Tibial artery (tissue), 4 donors: ENCODE results near the gene SPNS2.

Experiments
- DNase-seq, 2 donors: peaks; one replicate each; pipeline ENCODE4 v3.0.0-alpha.2; 2019
- H3K27ac ChIP-seq, 2 donors: fragments of 200-600 bp; sonication (generic) in 1 of 2; 1 replicate in 1 of 2; 2 replicates in 1 of 2; pipeline ENCODE4 v1.5.1; 2018 to 2019; ENCODE audit warnings: mild to moderate bottlenecking in 1 of 2
- H3K27me3 ChIP-seq, 2 donors: fragments of 200-600 bp; sonication (generic) in 1 of 2; one replicate each; pipeline versions ENCODE4 v1.5.1 to v1.6.0; 2016 to 2019
- H3K36me3 ChIP-seq, 3 donors: fragments of 200-600 bp; sonication (generic) in 2 of 3; one replicate each; pipeline ENCODE4 v1.5.1; 2016 to 2019; ENCODE audit warnings: mild to moderate bottlenecking in 2 of 3
- H3K4me1 ChIP-seq, 4 donors: fragments of 200-600 bp; sonication (generic) in 2 of 4; 1 replicate in 3 of 4; 2 replicates in 1 of 4; pipeline ENCODE4 v1.5.1; 2016 to 2019
- H3K4me3 ChIP-seq, 2 donors: fragments of 200-600 bp; sonication (generic) in 1 of 2; 1 replicate in 1 of 2; 2 replicates in 1 of 2; pipeline ENCODE4 v1.5.1; 2018 to 2019; ENCODE audit warnings: mild to moderate bottlenecking in 2 of 2
- H3K9me3 ChIP-seq, 3 donors: fragments of 200-600 bp; sonication (generic) in 1 of 3; one replicate each; pipeline ENCODE4 v1.5.1; 2016 to 2019
- CTCF ChIP-seq, 2 experiments: fragments of 200-600 bp in 1 of 2; fragments of 450-650 bp in 1 of 2; IDR thresholded peaks; one replicate each; pipeline ENCODE4 v1.5.1; 2017 to 2019; ENCODE audit warnings: antibody characterized with exemption in 2 of 2, mild to moderate bottlenecking in 1 of 2, moderate library complexity in 1 of 2
- intact Hi-C: fragments of 100-400 bp; cut with DNase I; formaldehyde crosslinking; loops from one replicate; pipeline ENCODE4 v1.15.0; 2023; ENCODE audit warnings: low total_unique reads

Gene SPNS2

GRCh38 chr17:4520894-4521600 is 22.4 kb downstream of the SPNS2 start:
- intact Hi-C loops: no loop called here
- Histone ChIP-seq H3K27me3 (no peaks in the 10 kb centered on the region), H3K9me3 (no peaks in the 10 kb centered on the region), H3K36me3 (no peaks in the 10 kb centered on the region), H3K4me1 (peaks cover 0 to 15% (median 0%) of the 10 kb centered on the region in 4 donors), H3K4me3 (no peak overlapping the region), H3K27ac (no peak overlapping the region)
- no peak for TF ChIP-seq CTCF (IDR thresholded peaks at IDR 0.05)
- no peak for DNase-seq

- Histone ChIP-seq H3K9me3 (no peaks in the 10 kb centered on the region), H3K27me3 (no peaks in the 10 kb centered on the region), H3K4me3 (no peak overlapping the region), H3K36me3 (no peaks in the 10 kb centered on the region), H3K27ac (no peak overlapping the region), H3K4me1 (peaks cover 0 to 22% (median 12%) of the 10 kb centered on the region in 4 donors)
- intact Hi-C loops: no loop called here
- DNase-seq: no peak
- no peak for TF ChIP-seq CTCF (IDR thresholded peaks at IDR 0.05)
Observed at GRCh38 chr17:4522661-4523060, 24.0 kb downstream of the SPNS2 start.

- no peak for TF ChIP-seq CTCF (IDR thresholded peaks at IDR 0.05)
- H3K4me1 ChIP-seq: peaks cover 0 to 22% (median 12%) of the 10 kb centered on the region in 4 donors
- intact Hi-C loops: no loop called here
- H3K27me3 ChIP-seq: no peaks in the 10 kb centered on the region
- no peak for DNase-seq
- no peak overlapping the region for H3K27ac ChIP-seq
- no peaks in the 10 kb centered on the region for H3K36me3 ChIP-seq
- H3K9me3 ChIP-seq: no peaks in the 10 kb centered on the region
- H3K4me3 ChIP-seq: no peak overlapping the region
Observed at GRCh38 chr17:4523946-4524345, 25.3 kb downstream of the SPNS2 start.

GRCh38 chr17:4525691-4526397 is 27.2 kb downstream of the SPNS2 start:
- H3K4me1 ChIP-seq: peaks cover 0 to 16% (median 9%) of the 10 kb centered on the region in 4 donors
- intact Hi-C loops: no loop called here
- H3K27ac ChIP-seq: no peak overlapping the region
- no peak overlapping the region for H3K4me3 ChIP-seq
- no peak for TF ChIP-seq CTCF (IDR thresholded peaks at IDR 0.05)
- no peaks in the 10 kb centered on the region for H3K36me3 ChIP-seq
- no peak for DNase-seq
- H3K9me3 ChIP-seq: no peaks in the 10 kb centered on the region
- H3K27me3 ChIP-seq: no peaks in the 10 kb centered on the region

GRCh38 chr17:4527134-4527533 is 28.5 kb downstream of the SPNS2 start:
- Histone ChIP-seq H3K4me3 (no peak overlapping the region), H3K36me3 (no peaks in the 10 kb centered on the region), H3K27me3 (no peaks in the 10 kb centered on the region), H3K9me3 (no peaks in the 10 kb centered on the region), H3K27ac (no peak overlapping the region), H3K4me1 (peaks cover 0 to 16% (median 9%) of the 10 kb centered on the region in 4 donors)
- no peak for DNase-seq
- intact Hi-C loops: no loop called here
- TF ChIP-seq CTCF (IDR thresholded peaks at IDR 0.05): no peak
